ENCODE data around the gene KIAA1958. TPM values are rescaled to one million over a fixed set of nuclear protein-coding genes. Genes with fewer than 3 reads are reported as not detected.
A peak's percentile ranks its signal among the peaks of the same experiment; 100 is the strongest.

Gene KIAA1958
- total RNA-seq, 1 experiment from 2014 or later = 1.1 TPM

DNA sequence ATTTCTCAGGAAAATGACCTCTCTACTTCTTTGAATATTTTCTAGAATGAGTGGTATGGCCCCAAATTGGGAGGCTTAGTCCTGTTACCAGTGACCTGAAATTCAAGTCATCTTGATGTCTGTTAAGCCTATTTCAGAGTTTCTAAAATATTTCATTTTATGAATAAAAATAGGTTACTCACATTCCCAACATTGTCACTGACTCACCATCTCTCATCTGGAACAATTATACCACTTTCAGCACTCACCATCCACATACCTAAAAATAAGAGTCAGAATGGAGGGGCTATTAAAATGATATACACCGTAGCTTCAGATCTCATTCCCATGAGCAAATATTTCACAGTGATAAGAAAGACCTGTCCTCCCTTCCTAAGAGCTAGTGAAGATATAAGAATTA lies 71.8 kb downstream of the KIAA1958 start:
- Histone ChIP-seq H3K4me1 (replicated peaks) (peaks cover 18% of the 10 kb centered on the region), H3K4me3 (no peak overlapping the region), H3K9me3 (replicated peaks) (no peaks in the 10 kb centered on the region), H3K27ac (peak overlapping the region; percentile 46), H3K27me3 (replicated peaks) (no peaks in the 10 kb centered on the region), H3K36me3 (no peaks in the 10 kb centered on the region)
- DNase-seq (ENCODE audit: low read depth in 1 of 2, low spot score in 2 of 2) = peak in 1 of 2 experiments; percentile 7

- DNase-seq (ENCODE audit: low read depth in 1 of 2, low spot score in 2 of 2) = no peak
- Histone ChIP-seq H3K27ac (no peak overlapping the region), H3K4me1 (replicated peaks) (peaks cover 18% of the 10 kb centered on the region), H3K4me3 (no peak overlapping the region), H3K36me3 (no peaks in the 10 kb centered on the region), H3K27me3 (replicated peaks) (no peaks in the 10 kb centered on the region), H3K9me3 (replicated peaks) (no peaks in the 10 kb centered on the region)
Observed at GRCh38 chr9:112558978-112559377, 72.4 kb downstream of the KIAA1958 start.

DNA sequence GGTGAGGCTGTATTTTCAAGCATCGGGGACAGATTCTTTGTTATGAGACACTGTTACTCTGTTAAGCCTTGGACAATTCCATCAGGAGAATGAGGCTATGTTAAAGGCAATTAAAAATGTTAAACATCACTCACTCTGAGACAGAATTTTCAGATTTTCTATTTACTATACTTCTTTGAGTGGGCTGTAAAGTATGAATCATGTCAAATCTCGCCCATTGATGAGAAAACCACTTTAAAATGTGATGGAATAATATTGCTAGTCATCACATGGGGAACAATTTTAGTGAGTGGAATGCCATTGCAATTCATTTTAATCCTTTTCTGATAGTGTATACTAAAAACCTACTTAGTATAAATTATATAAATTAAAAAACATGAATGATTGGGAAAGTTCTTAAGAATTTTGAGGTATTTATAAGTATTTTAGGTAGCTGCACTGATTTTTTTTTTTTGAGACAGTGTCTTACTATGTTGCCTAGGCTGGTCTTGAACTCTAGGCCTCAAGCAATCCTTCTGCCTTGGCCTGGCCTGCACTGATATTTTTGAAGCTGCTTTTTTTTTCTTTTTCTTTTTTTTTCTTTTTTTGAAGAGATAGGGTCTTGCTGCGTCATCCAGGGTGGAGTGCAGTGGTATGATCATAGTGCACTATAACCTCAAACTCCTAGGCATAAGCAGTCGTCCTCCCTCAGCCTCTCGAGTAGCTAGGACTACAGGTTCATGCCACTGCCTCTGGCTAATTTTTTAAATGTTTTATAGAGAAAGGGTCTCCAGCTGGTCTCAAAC lies 73.2 kb downstream of the KIAA1958 start:
- Histone ChIP-seq H3K4me1 (replicated peaks) (peaks cover 18% of the 10 kb centered on the region), H3K4me3 (no peak overlapping the region), H3K36me3 (no peaks in the 10 kb centered on the region), H3K27me3 (replicated peaks) (no peaks in the 10 kb centered on the region), H3K9me3 (replicated peaks) (no peaks in the 10 kb centered on the region), H3K27ac (no peak overlapping the region)
- no peak for DNase-seq (ENCODE audit: low read depth in 1 of 2, low spot score in 2 of 2)

GRCh38 chr9:112562235-112562958 lies 75.8 kb downstream of the KIAA1958 start:
- Histone ChIP-seq H3K9me3 (replicated peaks) (no peaks in the 10 kb centered on the region), H3K4me3 (no peak overlapping the region), H3K36me3 (no peaks in the 10 kb centered on the region), H3K27ac (no peak overlapping the region), H3K27me3 (replicated peaks) (no peaks in the 10 kb centered on the region), H3K4me1 (replicated peaks) (peaks cover 5% of the 10 kb centered on the region)
- no peak for DNase-seq (ENCODE audit: low read depth in 1 of 2, low spot score in 2 of 2)

DNA sequence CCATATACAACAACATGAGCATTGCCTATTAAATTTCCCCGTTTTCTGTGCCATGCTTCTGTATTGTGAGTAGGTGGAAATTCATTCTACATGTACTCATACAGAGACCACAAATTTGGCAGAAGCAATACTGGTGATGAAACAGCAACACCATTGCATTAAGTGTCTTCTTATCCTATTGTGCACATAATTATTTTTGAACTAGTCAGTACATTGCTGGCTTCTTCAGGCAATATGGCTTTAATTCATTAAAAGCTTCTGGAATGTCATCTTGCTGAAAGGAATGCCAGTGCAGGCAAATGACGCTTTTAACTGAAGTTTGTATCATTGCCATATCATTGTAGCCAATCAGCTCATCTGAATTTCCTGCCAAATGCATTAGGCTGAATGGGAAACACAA lies 82.6 kb downstream of the KIAA1958 start:
- no peak for DNase-seq (ENCODE audit: low read depth in 1 of 2, low spot score in 2 of 2)
- Histone ChIP-seq H3K27ac (no peak overlapping the region), H3K4me3 (no peak overlapping the region), H3K36me3 (no peaks in the 10 kb centered on the region), H3K9me3 (replicated peaks) (no peaks in the 10 kb centered on the region), H3K27me3 (replicated peaks) (no peaks in the 10 kb centered on the region), H3K4me1 (replicated peaks) (no peaks in the 10 kb centered on the region)

GRCh38 chr9:112570671-112571167 lies 84.1 kb downstream of the KIAA1958 start:
- H3K4me3 ChIP-seq = no peak overlapping the region
- H3K36me3 ChIP-seq = no peaks in the 10 kb centered on the region
- no peak overlapping the region for H3K27ac ChIP-seq
- H3K4me1 ChIP-seq (replicated peaks) = no peaks in the 10 kb centered on the region
- no peaks in the 10 kb centered on the region for H3K27me3 ChIP-seq (replicated peaks)
- no peaks in the 10 kb centered on the region for H3K9me3 ChIP-seq (replicated peaks)
- DNase-seq (ENCODE audit: low read depth in 1 of 2, low spot score in 2 of 2) = no peak

GRCh38 chr9:112571624-112572355 lies 85.2 kb downstream of the KIAA1958 start:
- DNase-seq (ENCODE audit: low read depth in 1 of 2, low spot score in 2 of 2) = no peak
- H3K27ac ChIP-seq = no peak overlapping the region
- no peaks in the 10 kb centered on the region for H3K36me3 ChIP-seq
- H3K4me1 ChIP-seq (replicated peaks) = no peaks in the 10 kb centered on the region
- no peak overlapping the region for H3K4me3 ChIP-seq
- no peaks in the 10 kb centered on the region for H3K27me3 ChIP-seq (replicated peaks)
- no peaks in the 10 kb centered on the region for H3K9me3 ChIP-seq (replicated peaks)

GRCh38 chr9:112572416-112572815 lies 85.8 kb downstream of the KIAA1958 start:
- no peaks in the 10 kb centered on the region for H3K27me3 ChIP-seq (replicated peaks)
- H3K27ac ChIP-seq = no peak overlapping the region
- H3K4me3 ChIP-seq = no peak overlapping the region
- no peaks in the 10 kb centered on the region for H3K36me3 ChIP-seq
- no peaks in the 10 kb centered on the region for H3K9me3 ChIP-seq (replicated peaks)
- no peak for DNase-seq (ENCODE audit: low read depth in 1 of 2, low spot score in 2 of 2)
- no peaks in the 10 kb centered on the region for H3K4me1 ChIP-seq (replicated peaks)

DNA sequence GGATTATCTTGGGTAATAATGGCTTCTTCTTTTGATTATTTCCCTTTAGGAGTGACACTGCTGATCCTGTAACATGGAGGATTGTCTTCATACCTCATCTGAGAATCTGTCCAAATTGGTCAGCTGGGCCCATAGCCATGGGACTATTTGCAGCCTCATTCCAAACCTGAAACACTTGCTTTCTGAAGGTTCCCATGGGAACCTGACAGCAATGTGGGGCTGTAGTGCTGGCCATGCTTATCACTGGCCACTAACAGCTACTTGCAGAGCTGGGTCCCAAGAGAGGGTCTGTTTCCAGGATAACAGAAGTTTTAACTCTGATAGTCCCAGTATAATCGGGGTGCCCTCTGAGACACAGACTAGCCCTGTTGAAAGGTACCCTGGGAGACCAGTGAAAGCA lies 87.4 kb downstream of the KIAA1958 start:
- Histone ChIP-seq H3K9me3 (replicated peaks) (no peaks in the 10 kb centered on the region), H3K36me3 (no peaks in the 10 kb centered on the region), H3K27ac (no peak overlapping the region), H3K4me1 (replicated peaks) (no peaks in the 10 kb centered on the region), H3K4me3 (no peak overlapping the region), H3K27me3 (replicated peaks) (no peaks in the 10 kb centered on the region)
- DNase-seq (ENCODE audit: low read depth in 1 of 2, low spot score in 2 of 2) = no peak

GRCh38 chr9:112575107-112575506 lies 88.5 kb downstream of the KIAA1958 start:
- Histone ChIP-seq H3K4me3 (no peak overlapping the region), H3K27me3 (replicated peaks) (no peaks in the 10 kb centered on the region), H3K4me1 (replicated peaks) (no peaks in the 10 kb centered on the region), H3K27ac (no peak overlapping the region), H3K9me3 (replicated peaks) (no peaks in the 10 kb centered on the region), H3K36me3 (no peaks in the 10 kb centered on the region)
- no peak for DNase-seq (ENCODE audit: low read depth in 1 of 2, low spot score in 2 of 2)

GRCh38 chr9:112581469-112582176 lies 95.0 kb downstream of the KIAA1958 start:
- Histone ChIP-seq H3K36me3 (no peaks in the 10 kb centered on the region), H3K27ac (no peak overlapping the region), H3K4me3 (no peak overlapping the region), H3K4me1 (replicated peaks) (no peaks in the 10 kb centered on the region), H3K27me3 (replicated peaks) (no peaks in the 10 kb centered on the region), H3K9me3 (replicated peaks) (no peaks in the 10 kb centered on the region)
- no peak for DNase-seq (ENCODE audit: low read depth in 1 of 2, low spot score in 2 of 2)

- Histone ChIP-seq H3K4me1 (replicated peaks) (no peaks in the 10 kb centered on the region), H3K4me3 (no peak overlapping the region), H3K27me3 (replicated peaks) (no peaks in the 10 kb centered on the region), H3K27ac (no peak overlapping the region), H3K9me3 (replicated peaks) (no peaks in the 10 kb centered on the region), H3K36me3 (no peaks in the 10 kb centered on the region)
- no peak for DNase-seq (ENCODE audit: low read depth in 1 of 2, low spot score in 2 of 2)
Observed at GRCh38 chr9:112582371-112583262, 96.0 kb downstream of the KIAA1958 start.
